Astrocyte of the cerebellum (primary cell): ENCODE measurements around the gene CRIP1.

Experiments
- DNase-seq: peaks from one replicate; pipeline ENCODE4 v3.0.0-alpha.2; 2011; ENCODE audit warnings: low read depth
- H3K4me3 ChIP-seq: 2 replicates; pipeline ENCODE4 v1.5.1; 2011; ENCODE audit warnings: mild to moderate bottlenecking, low read depth, low read length, moderate library complexity
- in situ Hi-C: cut with HindIII; loops from 2 replicates; pipeline ENCODE4 v1.10.0; 2017; ENCODE audit warnings: low sequenced_read_pairs
- TF ChIP-seq, protein P1 (sequence below): IDR thresholded peaks from 2 replicates; pipeline ENCODE4 v1.5.1; 2012; ENCODE audit warnings: low read length, low read depth, moderate library complexity, mild to moderate bottlenecking; ENCODE audit errors: missing control alignments

CRIP1 gene

DNA sequence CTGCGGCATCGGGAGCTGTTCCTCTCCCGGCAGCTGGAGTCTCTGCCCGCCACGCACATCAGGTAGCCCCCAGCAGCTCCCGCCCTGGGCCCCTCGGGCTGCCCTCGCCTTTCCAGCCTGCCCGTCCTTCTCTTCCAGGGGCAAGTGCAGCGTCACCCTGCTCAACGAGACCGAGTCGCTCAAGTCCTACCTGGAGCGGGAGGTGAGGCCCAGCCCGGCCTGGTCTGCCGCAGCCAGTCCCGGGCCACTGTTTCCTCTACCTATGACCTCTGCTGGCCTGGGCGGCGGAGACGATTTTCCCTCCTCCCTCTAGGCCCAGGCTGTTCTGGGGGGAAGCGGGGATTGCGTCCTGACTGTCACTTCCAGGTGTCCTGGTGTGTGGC, 36.6 kb upstream of the CRIP1 start:
- H3K4me3 ChIP-seq = no peak overlapping the region
- TF ChIP-seq, protein P1, sequence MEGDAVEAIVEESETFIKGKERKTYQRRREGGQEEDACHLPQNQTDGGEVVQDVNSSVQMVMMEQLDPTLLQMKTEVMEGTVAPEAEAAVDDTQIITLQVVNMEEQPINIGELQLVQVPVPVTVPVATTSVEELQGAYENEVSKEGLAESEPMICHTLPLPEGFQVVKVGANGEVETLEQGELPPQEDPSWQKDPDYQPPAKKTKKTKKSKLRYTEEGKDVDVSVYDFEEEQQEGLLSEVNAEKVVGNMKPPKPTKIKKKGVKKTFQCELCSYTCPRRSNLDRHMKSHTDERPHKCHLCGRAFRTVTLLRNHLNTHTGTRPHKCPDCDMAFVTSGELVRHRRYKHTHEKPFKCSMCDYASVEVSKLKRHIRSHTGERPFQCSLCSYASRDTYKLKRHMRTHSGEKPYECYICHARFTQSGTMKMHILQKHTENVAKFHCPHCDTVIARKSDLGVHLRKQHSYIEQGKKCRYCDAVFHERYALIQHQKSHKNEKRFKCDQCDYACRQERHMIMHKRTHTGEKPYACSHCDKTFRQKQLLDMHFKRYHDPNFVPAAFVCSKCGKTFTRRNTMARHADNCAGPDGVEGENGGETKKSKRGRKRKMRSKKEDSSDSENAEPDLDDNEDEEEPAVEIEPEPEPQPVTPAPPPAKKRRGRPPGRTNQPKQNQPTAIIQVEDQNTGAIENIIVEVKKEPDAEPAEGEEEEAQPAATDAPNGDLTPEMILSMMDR = no peak
- in situ Hi-C loops = no loop called here
- DNase-seq = no peak

DNA sequence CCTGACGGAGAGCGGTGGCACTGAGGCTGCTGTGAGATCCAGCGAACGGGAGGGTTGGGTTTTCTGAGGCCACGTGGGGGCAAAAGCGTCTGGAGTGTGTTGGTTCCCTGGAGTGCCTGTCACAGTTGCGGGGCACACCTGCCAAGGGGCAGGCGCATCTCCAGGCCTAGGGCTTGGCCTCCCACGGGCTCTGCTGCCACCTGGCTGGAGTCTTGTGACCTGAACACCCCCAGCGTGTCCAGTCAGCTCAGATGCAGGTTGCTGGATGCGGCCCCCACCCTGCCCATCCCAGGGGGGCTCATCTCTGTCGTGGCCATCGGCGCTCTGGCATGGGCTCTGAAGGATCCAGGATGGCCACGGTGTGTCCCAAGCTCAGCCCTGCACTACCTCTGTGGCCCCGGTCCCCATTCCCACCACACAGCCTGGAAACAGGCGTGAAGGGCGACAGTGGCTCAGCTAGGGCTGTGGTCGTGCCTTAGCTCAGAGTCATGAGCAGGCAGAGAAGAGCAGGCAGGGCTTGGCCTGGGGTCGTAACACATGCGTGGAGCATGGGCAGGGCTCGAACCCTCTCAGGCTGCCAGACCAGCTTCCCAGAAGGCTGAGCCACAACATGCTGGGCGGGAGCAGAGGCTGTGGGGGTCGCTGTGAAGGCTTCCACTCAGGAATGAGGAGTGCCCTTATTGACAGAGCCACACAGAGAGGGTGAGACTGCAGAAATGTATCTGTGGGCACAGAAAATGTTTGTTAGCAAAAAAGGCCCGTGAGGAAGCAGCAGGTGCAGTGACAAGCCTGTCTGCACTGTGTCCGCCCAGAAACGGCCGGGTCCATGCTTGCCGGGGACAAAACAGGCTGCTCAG, 35.6 kb upstream of the CRIP1 start:
- no peak for DNase-seq
- in situ Hi-C loops = no loop called here

DNA sequence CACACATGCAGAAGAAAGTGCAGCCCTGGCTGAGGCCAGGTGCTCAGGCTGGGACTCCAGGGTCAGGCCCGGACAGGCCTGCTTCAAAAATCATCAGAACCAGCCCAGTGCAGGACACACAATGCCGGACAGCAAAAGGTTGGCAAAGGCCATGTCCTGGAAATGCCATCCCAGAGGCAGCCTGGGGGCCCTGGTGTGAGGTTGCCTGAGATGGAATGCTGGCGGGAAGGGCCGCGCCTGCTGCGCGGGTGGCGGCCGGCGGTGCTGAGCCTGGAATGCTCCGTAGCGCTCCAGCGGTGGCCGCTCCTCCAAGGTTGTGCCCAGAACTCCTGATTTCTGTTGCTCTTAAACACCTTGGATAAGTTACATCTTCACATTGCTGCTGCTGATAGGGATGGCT, 33.7 kb upstream of the CRIP1 start:
- no peak overlapping the region for H3K4me3 ChIP-seq
- in situ Hi-C loops = no loop called here
- DNase-seq = no peak
- TF ChIP-seq, protein P1 = no peak

More for the DNA sequence above, 35.6 kb upstream of the CRIP1 start:
- TF ChIP-seq, protein P1 = no peak
- H3K4me3 ChIP-seq = no peak overlapping the region

DNA sequence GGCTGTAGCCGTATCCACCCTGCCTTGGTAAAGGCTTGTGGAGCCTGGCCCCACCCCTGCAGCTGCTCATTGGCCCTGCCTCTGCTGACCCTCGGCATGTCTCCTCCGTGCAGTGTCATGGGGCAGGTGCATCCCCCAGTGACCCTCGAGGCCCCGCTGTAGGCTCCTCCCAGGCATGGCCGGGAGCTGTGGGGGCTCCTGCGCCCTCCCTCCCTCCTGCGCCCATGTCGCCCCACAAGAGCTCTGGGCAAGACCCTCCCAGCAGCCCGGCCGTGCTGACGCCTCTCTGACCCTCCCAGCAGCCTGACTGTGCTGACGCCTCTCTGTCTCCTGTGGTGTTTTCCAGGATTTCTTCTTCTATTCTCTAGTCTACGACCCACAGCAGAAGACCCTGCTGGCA, 32.8 kb upstream of the CRIP1 start:
- H3K4me3 ChIP-seq = no peak overlapping the region
- no peak for DNase-seq
- in situ Hi-C loops = no loop called here
- TF ChIP-seq, protein P1 = no peak

DNA sequence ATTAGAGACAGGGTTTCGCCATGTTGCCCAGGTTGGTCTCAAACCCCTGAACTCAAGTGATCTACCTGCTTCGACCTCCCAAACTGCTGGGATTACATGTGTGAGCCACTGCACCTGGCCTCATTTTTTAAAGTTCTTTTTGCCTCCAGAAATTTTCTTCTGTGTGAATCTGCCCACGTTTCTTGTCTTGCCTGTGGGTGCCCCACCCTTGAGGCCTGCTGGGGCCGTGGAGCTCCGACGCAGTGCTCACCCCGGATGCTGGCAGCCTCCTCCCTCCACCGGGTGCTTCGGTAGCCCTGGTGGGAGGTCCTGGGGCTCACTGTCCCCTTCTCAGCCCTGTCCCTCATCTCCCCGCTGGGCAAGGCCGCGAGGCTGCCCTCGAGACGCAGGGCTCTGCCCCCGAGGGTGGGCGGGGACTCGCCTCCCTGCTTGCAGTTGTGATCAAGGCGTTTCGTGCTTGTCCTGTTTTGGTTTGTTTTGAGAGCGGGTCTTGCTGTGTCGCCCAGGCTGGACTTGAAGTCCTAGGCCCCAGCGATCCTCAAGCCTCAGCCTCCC, 31.5 kb upstream of the CRIP1 start:
- no peak overlapping the region for H3K4me3 ChIP-seq
- in situ Hi-C loops = no loop called here
- TF ChIP-seq, protein P1 = no peak
- DNase-seq = no peak

DNA sequence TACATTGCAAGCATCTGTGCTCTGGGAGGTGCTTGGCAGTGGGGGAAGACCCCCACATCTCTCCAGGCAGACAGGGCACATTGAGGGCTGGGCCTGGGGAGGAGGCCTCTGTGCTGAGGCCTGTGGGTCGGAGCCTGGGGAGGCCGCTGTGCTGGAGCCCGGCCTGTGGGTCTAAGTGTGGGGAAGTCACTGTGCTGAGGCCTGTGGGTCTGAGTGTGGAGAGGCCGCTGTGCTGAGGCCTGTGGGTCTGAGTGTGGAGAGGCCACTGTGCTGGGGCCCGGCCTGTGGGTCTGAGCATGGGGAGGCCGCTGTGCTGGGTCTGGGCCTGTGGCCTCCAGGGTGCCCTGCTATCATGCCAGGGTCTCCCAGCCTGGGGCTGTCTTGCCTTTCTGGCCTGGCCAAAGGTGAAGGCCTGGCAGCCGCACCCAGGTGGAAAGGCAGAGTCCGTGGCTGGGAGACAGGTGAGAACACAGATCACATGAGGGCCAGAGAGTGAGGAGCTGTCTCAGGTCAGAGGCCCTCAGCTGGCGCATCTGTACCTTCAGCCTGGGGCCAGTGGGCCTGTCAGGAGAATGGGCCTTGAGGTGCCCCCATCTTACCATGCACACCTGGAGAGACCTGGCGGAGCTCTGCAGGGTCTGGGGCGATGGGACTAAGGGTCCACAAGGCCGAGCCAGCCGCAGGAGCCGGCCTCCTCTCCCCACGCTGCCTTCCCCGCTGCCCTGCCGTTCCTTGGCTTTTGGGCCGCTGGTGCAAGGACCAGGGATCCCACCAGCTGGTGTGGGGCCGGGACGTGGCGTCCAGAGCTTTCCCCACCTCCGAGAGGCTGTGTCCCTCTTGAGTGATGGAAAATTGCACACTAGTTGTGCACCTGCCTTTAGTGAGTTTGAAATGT, 30.7 kb upstream of the CRIP1 start:
- TF ChIP-seq, protein P1 = no peak
- H3K4me3 ChIP-seq = no peak overlapping the region
- DNase-seq = no peak
- in situ Hi-C loops = no loop called here
